WTC11 (cell line): ENCODE measurements around the gene ANKRD29. TPM values are rescaled to one million over a fixed set of nuclear protein-coding genes. Genes with fewer than 3 reads are reported as not detected.
A peak's percentile ranks its signal among the peaks of the same experiment; 100 is the strongest.

Experiments used
- ATAC-seq: fragments of 200-7000 bp; cut with Tn5 transposase; 2 replicates; pipeline ENCODE4 v1.10.0; 2021; ENCODE audit warnings: mild to moderate bottlenecking, moderate library complexity
- CTCF ChIA-PET: fragments of 300-600 bp; sonication (Branson Sonifier 250); formaldehyde crosslinking; loops from one replicate; lab custom pipeline; 2021; ENCODE audit warnings: antibody characterized with exemption; lab: Charles Lee
- POLR2A ChIA-PET: fragments of 350-600 bp; sonication (Branson Sonifier 250); formaldehyde crosslinking; loops from one replicate; lab custom pipeline; 2021; ENCODE audit warnings: antibody characterized with exemption; lab: Charles Lee
- DNase-seq: peaks from one replicate; pipeline ENCODE4 v3.0.0; 2021; ENCODE audit warnings: low spot score
- H3K27ac Mint-ChIP-seq: 2 replicates; pipeline ENCODE4 v1.8.0; 2021; ENCODE audit warnings: mixed read lengths
- H3K27me3 Mint-ChIP-seq: 2 replicates; pipeline ENCODE4 v1.8.0; 2021; ENCODE audit warnings: low read depth, mild to moderate bottlenecking, moderate library complexity, mixed read lengths
- H3K36me3 Mint-ChIP-seq: 2 replicates; pipeline ENCODE4 v1.8.0; 2021; ENCODE audit warnings: mixed read lengths
- H3K4me1 Mint-ChIP-seq: 2 replicates; pipeline ENCODE4 v1.8.0; 2022; ENCODE audit warnings: mixed read lengths
- H3K4me3 Mint-ChIP-seq: 2 replicates; pipeline ENCODE4 v1.8.0; 2021; ENCODE audit warnings: mild to moderate bottlenecking, moderate library complexity, mixed read lengths
- H3K9me3 Mint-ChIP-seq: 2 replicates; pipeline ENCODE4 v1.8.0; 2021; ENCODE audit warnings: mixed read lengths
- CREB1 ChIP-seq: sonication (generic); formaldehyde crosslinking; IDR thresholded peaks from 2 replicates; pipeline ENCODE4 v1.8.0; 2023; ENCODE audit warnings: mild to moderate bottlenecking, missing genetic modification reagents
- EMX1 ChIP-seq: fragments of 250-450 bp; sonication (Bioruptor Pico); IDR thresholded peaks from 2 replicates; pipeline ENCODE4 v1.8.0; 2021; ENCODE audit warnings: mild to moderate bottlenecking
- HMGA2 ChIP-seq: fragments of 250-450 bp; sonication (Bioruptor Pico); IDR thresholded peaks from 2 replicates; pipeline ENCODE4 v1.4.0; 2021; ENCODE audit warnings: mild to moderate bottlenecking, moderate library complexity
- IRF2 ChIP-seq: sonication (generic); formaldehyde crosslinking; IDR thresholded peaks from 2 replicates; pipeline ENCODE4 v1.8.0; 2022; ENCODE audit warnings: low read depth, missing genetic modification reagents, borderline replicate concordance
- KAT7 ChIP-seq: sonication (generic); formaldehyde crosslinking; IDR thresholded peaks from 2 replicates; pipeline ENCODE4 v1.8.1; 2023; ENCODE audit warnings: missing genetic modification reagents, mild to moderate bottlenecking, borderline replicate concordance
- NFYB ChIP-seq: sonication (generic); formaldehyde crosslinking; conservative IDR thresholded peaks from 2 replicates; pipeline ENCODE4 v1.8.0; 2022; ENCODE audit warnings: low read depth, missing genetic modification reagents
- OVOL2 ChIP-seq: fragments of 250-450 bp; sonication (Bioruptor Pico); IDR thresholded peaks from 2 replicates; pipeline ENCODE4 v1.9.0; 2021; ENCODE audit warnings: mild to moderate bottlenecking, borderline replicate concordance
- SP1 ChIP-seq: sonication (generic); formaldehyde crosslinking; conservative IDR thresholded peaks from 2 replicates; pipeline ENCODE4 v1.8.1; 2022; ENCODE audit warnings: missing genetic modification reagents
- TCF7 ChIP-seq: sonication (generic); formaldehyde crosslinking; IDR thresholded peaks from 2 replicates; pipeline ENCODE4 v1.8.0; 2022; ENCODE audit warnings: mild to moderate bottlenecking, low read depth, missing genetic modification reagents, moderate library complexity
- TEAD1 ChIP-seq: sonication (generic); formaldehyde crosslinking; IDR thresholded peaks from 2 replicates; pipeline ENCODE4 v1.8.0; 2022; ENCODE audit warnings: mild to moderate bottlenecking, missing genetic modification reagents
- ZNF138 ChIP-seq: sonication (generic); formaldehyde crosslinking; conservative IDR thresholded peaks from 2 replicates; pipeline ENCODE4 v1.8.1; 2022; ENCODE audit warnings: mild to moderate bottlenecking, moderate library complexity, missing genetic modification reagents
- ZNF232 ChIP-seq: sonication (generic); formaldehyde crosslinking; IDR thresholded peaks from 2 replicates; pipeline ENCODE4 v1.8.0; 2022; ENCODE audit warnings: mild to moderate bottlenecking, missing genetic modification reagents
- ZNF263 ChIP-seq: sonication (generic); formaldehyde crosslinking; IDR thresholded peaks from 2 replicates; pipeline ENCODE4 v1.8.1; 2022; ENCODE audit warnings: low read depth, mild to moderate bottlenecking, moderate library complexity, missing genetic modification reagents
- ZNF396 ChIP-seq: fragments of 250-450 bp; sonication (Bioruptor Pico); IDR thresholded peaks from 2 replicates; pipeline ENCODE4 v1.8.0; 2021; ENCODE audit warnings: mild to moderate bottlenecking, moderate library complexity, borderline replicate concordance
- total RNA-seq: library from RNA; stranded (reverse); gene quantifications from 3 replicates; pipeline ENCODE4 v1.2.3, GENCODE V29; 2021
- TF ChIP-seq, protein P1 (sequence below): sonication (generic); formaldehyde crosslinking; IDR thresholded peaks from 2 replicates; pipeline ENCODE4 v1.8.1; 2023; ENCODE audit warnings: mild to moderate bottlenecking, missing genetic modification reagents, borderline replicate concordance
- TF ChIP-seq, protein P2 (sequence below): sonication (generic); formaldehyde crosslinking; IDR thresholded peaks from 2 replicates; pipeline ENCODE4 v1.8.1; 2023; ENCODE audit warnings: mild to moderate bottlenecking, moderate library complexity, missing genetic modification reagents
- TF ChIP-seq, protein P3 (sequence below): sonication (generic); formaldehyde crosslinking; IDR thresholded peaks from 2 replicates; pipeline ENCODE4 v1.8.1; 2022; ENCODE audit warnings: low read depth, missing genetic modification reagents, borderline replicate concordance
- TF ChIP-seq, protein P4 (sequence below): sonication (generic); formaldehyde crosslinking; conservative IDR thresholded peaks from 2 replicates; pipeline ENCODE4 v1.8.1; 2023; ENCODE audit warnings: mild to moderate bottlenecking, low read depth, missing genetic modification reagents, moderate library complexity
- TF ChIP-seq, protein P5 (sequence below): fragments of 200-600 bp; IDR thresholded peaks from 2 replicates; pipeline ENCODE4 v1.8.0; 2022; ENCODE audit warnings: antibody characterized with exemption

Gene ANKRD29
- total RNA-seq, 1 experiment from 2014 or later = 4.9 TPM

DNA sequence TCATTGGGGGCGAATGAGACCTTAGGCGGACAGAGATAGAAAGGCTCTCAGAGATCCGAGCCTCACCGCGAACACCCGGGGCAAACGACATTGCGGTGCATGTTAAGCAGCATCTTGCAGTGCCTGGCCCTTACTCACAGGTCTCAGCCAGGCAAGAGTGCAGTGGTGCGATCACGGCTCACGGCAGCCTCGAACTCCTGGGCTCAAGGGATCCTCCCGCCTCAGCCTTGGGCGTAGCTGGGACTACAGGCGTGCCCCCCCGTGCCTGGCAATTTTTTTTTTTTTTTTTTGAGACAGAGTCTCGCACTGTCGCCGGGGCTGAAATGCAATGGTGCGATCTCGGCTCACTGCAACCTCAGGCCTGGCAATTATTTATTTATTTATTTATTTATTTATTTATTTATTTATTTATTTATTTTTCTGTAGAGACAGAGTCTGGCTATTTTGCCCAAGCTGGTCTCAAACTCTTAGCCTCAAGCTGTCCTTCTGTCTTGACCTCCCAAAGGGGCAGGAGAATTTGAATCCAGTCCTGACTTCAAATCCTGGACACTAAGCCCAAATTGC lies 27.9 kb upstream of the ANKRD29 start:
- Mint-ChIP-seq H3K27me3 (peaks cover 54% of the 10 kb centered on the region), H3K4me1 (peaks cover 8% of the 10 kb centered on the region), H3K27ac (no peak overlapping the region), H3K4me3 (peak overlapping the region; percentile 70), H3K36me3 (no peaks in the 10 kb centered on the region), H3K9me3 (no peaks in the 10 kb centered on the region)
- peak; percentile 33 for ATAC-seq
- POLR2A ChIA-PET = interaction anchor here (0.7 kb wide), 1 partner anchor 689 kb away, joined by 3 read pairs; no protein-coding TSS in a partner anchor
- TF ChIP-seq ZNF396 (CRISPR knock-in tag) (no peak), KAT7 (no peak), HMGA2 (CRISPR knock-in tag) (0 out of 2 replicates have a peak, but pooled peaks have one; percentile 6), IRF2 (no peak), SP1 (no peak)
- CTCF ChIA-PET = interaction anchor here (0.9 to 1.6 kb wide), 2 partner anchors 12 to 69 kb away, joined by 3 read pairs; no protein-coding TSS in a partner anchor
- DNase-seq = peak; percentile 36

GRCh38 chr18:23689616-23690504 lies 27.1 kb upstream of the ANKRD29 start:
- ChIA-PET CTCF (no interaction called here), POLR2A (no interaction called here)
- ATAC-seq (peak; percentile 67), DNase-seq (peak; percentile 60)
- peaks cover 54% of the 10 kb centered on the region for H3K27me3 Mint-ChIP-seq
- peaks cover 8% of the 10 kb centered on the region for H3K4me1 Mint-ChIP-seq
- H3K27ac Mint-ChIP-seq = no peak overlapping the region
- peak overlapping the region; percentile 70 for H3K4me3 Mint-ChIP-seq
- H3K36me3 Mint-ChIP-seq = no peaks in the 10 kb centered on the region
- H3K9me3 Mint-ChIP-seq = peaks cover under 1% of the 10 kb centered on the region; the same call in 1 of the 2 replicates
- TF ChIP-seq, protein P1, sequence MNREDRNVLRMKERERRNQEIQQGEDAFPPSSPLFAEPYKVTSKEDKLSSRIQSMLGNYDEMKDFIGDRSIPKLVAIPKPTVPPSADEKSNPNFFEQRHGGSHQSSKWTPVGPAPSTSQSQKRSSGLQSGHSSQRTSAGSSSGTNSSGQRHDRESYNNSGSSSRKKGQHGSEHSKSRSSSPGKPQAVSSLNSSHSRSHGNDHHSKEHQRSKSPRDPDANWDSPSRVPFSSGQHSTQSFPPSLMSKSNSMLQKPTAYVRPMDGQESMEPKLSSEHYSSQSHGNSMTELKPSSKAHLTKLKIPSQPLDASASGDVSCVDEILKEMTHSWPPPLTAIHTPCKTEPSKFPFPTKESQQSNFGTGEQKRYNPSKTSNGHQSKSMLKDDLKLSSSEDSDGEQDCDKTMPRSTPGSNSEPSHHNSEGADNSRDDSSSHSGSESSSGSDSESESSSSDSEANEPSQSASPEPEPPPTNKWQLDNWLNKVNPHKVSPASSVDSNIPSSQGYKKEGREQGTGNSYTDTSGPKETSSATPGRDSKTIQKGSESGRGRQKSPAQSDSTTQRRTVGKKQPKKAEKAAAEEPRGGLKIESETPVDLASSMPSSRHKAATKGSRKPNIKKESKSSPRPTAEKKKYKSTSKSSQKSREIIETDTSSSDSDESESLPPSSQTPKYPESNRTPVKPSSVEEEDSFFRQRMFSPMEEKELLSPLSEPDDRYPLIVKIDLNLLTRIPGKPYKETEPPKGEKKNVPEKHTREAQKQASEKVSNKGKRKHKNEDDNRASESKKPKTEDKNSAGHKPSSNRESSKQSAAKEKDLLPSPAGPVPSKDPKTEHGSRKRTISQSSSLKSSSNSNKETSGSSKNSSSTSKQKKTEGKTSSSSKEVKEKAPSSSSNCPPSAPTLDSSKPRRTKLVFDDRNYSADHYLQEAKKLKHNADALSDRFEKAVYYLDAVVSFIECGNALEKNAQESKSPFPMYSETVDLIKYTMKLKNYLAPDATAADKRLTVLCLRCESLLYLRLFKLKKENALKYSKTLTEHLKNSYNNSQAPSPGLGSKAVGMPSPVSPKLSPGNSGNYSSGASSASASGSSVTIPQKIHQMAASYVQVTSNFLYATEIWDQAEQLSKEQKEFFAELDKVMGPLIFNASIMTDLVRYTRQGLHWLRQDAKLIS = no peak
- TF ChIP-seq CREB1 (CRISPR knock-in tag) = 0 out of 2 replicates have a peak, but pooled peaks have one; percentile 43
- no peak for TF ChIP-seq ZNF396 (CRISPR knock-in tag)
- TF ChIP-seq NFYB = no peak
- TF ChIP-seq ZNF138 = no peak; the same call in 1 of the 2 replicates
- TF ChIP-seq ZNF232 (CRISPR knock-in tag) = no peak
- TF ChIP-seq ZNF263 = no peak
- TF ChIP-seq TCF7 (CRISPR knock-in tag) = no peak
- TF ChIP-seq EMX1 (CRISPR knock-in tag) = no peak
- no peak for TF ChIP-seq OVOL2 (CRISPR knock-in tag)
- TF ChIP-seq, protein P2, sequence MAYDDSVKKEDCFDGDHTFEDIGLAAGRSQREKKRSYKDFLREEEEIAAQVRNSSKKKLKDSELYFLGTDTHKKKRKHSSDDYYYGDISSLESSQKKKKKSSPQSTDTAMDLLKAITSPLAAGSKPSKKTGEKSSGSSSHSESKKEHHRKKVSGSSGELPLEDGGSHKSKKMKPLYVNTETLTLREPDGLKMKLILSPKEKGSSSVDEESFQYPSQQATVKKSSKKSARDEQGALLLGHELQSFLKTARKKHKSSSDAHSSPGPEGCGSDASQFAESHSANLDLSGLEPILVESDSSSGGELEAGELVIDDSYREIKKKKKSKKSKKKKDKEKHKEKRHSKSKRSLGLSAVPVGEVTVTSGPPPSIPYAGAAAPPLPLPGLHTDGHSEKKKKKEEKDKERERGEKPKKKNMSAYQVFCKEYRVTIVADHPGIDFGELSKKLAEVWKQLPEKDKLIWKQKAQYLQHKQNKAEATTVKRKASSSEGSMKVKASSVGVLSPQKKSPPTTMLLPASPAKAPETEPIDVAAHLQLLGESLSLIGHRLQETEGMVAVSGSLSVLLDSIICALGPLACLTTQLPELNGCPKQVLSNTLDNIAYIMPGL (CRISPR knock-in tag) = no peak; the same call in 1 of the 2 replicates
- TF ChIP-seq, protein P3, sequence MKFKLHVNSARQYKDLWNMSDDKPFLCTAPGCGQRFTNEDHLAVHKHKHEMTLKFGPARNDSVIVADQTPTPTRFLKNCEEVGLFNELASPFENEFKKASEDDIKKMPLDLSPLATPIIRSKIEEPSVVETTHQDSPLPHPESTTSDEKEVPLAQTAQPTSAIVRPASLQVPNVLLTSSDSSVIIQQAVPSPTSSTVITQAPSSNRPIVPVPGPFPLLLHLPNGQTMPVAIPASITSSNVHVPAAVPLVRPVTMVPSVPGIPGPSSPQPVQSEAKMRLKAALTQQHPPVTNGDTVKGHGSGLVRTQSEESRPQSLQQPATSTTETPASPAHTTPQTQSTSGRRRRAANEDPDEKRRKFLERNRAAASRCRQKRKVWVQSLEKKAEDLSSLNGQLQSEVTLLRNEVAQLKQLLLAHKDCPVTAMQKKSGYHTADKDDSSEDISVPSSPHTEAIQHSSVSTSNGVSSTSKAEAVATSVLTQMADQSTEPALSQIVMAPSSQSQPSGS (CRISPR knock-in tag) = no peak
- TF ChIP-seq, protein P4, sequence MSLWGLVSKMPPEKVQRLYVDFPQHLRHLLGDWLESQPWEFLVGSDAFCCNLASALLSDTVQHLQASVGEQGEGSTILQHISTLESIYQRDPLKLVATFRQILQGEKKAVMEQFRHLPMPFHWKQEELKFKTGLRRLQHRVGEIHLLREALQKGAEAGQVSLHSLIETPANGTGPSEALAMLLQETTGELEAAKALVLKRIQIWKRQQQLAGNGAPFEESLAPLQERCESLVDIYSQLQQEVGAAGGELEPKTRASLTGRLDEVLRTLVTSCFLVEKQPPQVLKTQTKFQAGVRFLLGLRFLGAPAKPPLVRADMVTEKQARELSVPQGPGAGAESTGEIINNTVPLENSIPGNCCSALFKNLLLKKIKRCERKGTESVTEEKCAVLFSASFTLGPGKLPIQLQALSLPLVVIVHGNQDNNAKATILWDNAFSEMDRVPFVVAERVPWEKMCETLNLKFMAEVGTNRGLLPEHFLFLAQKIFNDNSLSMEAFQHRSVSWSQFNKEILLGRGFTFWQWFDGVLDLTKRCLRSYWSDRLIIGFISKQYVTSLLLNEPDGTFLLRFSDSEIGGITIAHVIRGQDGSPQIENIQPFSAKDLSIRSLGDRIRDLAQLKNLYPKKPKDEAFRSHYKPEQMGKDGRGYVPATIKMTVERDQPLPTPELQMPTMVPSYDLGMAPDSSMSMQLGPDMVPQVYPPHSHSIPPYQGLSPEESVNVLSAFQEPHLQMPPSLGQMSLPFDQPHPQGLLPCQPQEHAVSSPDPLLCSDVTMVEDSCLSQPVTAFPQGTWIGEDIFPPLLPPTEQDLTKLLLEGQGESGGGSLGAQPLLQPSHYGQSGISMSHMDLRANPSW (CRISPR knock-in tag) = no peak
- TF ChIP-seq KAT7 = no peak
- TF ChIP-seq TEAD1 (CRISPR knock-in tag) = no peak; the same call in 1 of the 2 replicates
- no peak for TF ChIP-seq IRF2
- TF ChIP-seq, protein P5, sequence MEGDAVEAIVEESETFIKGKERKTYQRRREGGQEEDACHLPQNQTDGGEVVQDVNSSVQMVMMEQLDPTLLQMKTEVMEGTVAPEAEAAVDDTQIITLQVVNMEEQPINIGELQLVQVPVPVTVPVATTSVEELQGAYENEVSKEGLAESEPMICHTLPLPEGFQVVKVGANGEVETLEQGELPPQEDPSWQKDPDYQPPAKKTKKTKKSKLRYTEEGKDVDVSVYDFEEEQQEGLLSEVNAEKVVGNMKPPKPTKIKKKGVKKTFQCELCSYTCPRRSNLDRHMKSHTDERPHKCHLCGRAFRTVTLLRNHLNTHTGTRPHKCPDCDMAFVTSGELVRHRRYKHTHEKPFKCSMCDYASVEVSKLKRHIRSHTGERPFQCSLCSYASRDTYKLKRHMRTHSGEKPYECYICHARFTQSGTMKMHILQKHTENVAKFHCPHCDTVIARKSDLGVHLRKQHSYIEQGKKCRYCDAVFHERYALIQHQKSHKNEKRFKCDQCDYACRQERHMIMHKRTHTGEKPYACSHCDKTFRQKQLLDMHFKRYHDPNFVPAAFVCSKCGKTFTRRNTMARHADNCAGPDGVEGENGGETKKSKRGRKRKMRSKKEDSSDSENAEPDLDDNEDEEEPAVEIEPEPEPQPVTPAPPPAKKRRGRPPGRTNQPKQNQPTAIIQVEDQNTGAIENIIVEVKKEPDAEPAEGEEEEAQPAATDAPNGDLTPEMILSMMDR = no peak
- TF ChIP-seq HMGA2 (CRISPR knock-in tag) = no peak
